ENCODE data around the gene RUVBL2.

RUVBL2 gene

GRCh38 chr19:48968813-48969218, 24.9 kb upstream of the RUVBL2 start:
- no peak for TF ChIP-seq CTCF (IDR thresholded peaks at IDR 0.05; ENCODE audit: low read depth, low read length)
- DNase-seq (ENCODE audit: extremely low read depth, low read depth) = no peak

GRCh38 chr19:48969276-48970138, 24.2 kb upstream of the RUVBL2 start:
- no peak for TF ChIP-seq CTCF (IDR thresholded peaks at IDR 0.05; ENCODE audit: low read depth, low read length)
- DNase-seq (ENCODE audit: extremely low read depth, low read depth) = no peak

- no peak for DNase-seq (ENCODE audit: extremely low read depth, low read depth)
- TF ChIP-seq CTCF (IDR thresholded peaks at IDR 0.05; ENCODE audit: low read depth, low read length) = no peak
These were observed 23.4 kb upstream of the RUVBL2 start for GRCh38 chr19:48970139-48970766.

- TF ChIP-seq CTCF (IDR thresholded peaks at IDR 0.05; ENCODE audit: low read depth, low read length) = peak; percentile 96
- no peak for DNase-seq (ENCODE audit: extremely low read depth, low read depth)
These were observed 22.7 kb upstream of the RUVBL2 start for GRCh38 chr19:48970923-48971395.

- DNase-seq (ENCODE audit: extremely low read depth, low read depth) = no peak
- no peak for TF ChIP-seq CTCF (IDR thresholded peaks at IDR 0.05; ENCODE audit: low read depth, low read length)
These were observed 17.5 kb upstream of the RUVBL2 start for GRCh38 chr19:48975947-48976847.

- no peak for DNase-seq (ENCODE audit: extremely low read depth, low read depth)
- TF ChIP-seq CTCF (IDR thresholded peaks at IDR 0.05; ENCODE audit: low read depth, low read length) = no peak
These were observed 16.6 kb upstream of the RUVBL2 start for GRCh38 chr19:48977061-48977460.
